Mammary epithelial cell (primary cell): ENCODE data around the gene DCD.

ENCODE experiments used
- CTCF ChIP-seq, 2 donors: IDR thresholded peaks in 1 of 2; conservative IDR thresholded peaks in 1 of 2; 2 replicates each; pipeline ENCODE4 v1.5.1; 2011 to 2012; ENCODE audit warnings: inconsistent platforms in 2 of 2, low read length in 2 of 2, mild to moderate bottlenecking in 2 of 2, control low read depth in 1 of 2, low read depth in 1 of 2; ENCODE audit not compliant: insufficient read depth in 1 of 2; ENCODE audit errors: extremely low read depth in 1 of 2
- EZH2 ChIP-seq: IDR thresholded peaks from 2 replicates; pipeline ENCODE4 v1.6.1; 2012; ENCODE audit warnings: low read length, inconsistent platforms, borderline replicate concordance

DNA sequence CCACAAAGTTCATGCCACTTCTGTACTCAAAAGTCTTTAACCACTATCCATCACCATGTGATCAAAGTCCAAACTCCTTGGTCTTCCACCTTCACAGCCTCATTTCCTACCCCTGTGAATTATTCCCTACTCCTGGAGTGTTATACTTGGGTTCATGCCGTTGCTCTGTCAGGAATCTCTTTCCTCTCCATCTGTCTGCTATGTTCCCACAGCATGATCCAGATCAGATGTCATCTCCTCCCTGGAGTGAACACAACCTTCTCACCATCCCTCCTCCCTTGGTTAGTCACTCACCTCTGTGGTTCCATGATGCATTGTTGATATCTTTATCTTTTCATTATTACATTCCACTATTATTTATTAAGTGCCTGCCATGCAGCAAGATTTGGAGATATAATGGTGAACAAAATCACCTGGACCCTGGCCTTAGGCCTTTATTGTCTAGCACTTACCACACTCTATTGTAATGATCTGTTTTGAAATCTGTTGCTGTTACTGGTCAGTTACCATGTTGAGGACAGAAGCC, 35.9 kb downstream of the DCD start:
- no peak for TF ChIP-seq CTCF (conservative IDR thresholded peaks at IDR 0.05 in 1 of 2, IDR thresholded peaks at IDR 0.05 in 1 of 2; ENCODE audit: extremely low read depth in 1 of 2, insufficient read depth in 1 of 2, low read depth in 1 of 2, low read length in 2 of 2)
- TF ChIP-seq EZH2 = no peak
